Activated T-cell treated with anti-CD3 and anti-CD28 coated beads, Interleukin-2, amount 50 U/mL, for 72 hours (primary cell): ENCODE data around the gene ARG1. TPM values are rescaled to one million over a fixed set of nuclear protein-coding genes. Genes with fewer than 3 reads are reported as not detected.

Experiments used
- ATAC-seq, 2 donors: fragments of 150-1000 bp; cut with Tn5 transposase; replicated peaks in 1 of 2; 2 replicates each; pipeline ENCODE4 v1.10.0; 2021; ENCODE audit warnings: moderate library complexity in 2 of 2, mild to moderate bottlenecking in 1 of 2
- DNase-seq, 2 donors: peaks; one replicate each; pipeline ENCODE4 v3.0.0; 2021 to 2022; ENCODE audit warnings: mixed read lengths in 1 of 2
- H3K27ac Mint-ChIP-seq: one replicate; pipeline ENCODE4 v1.8.0; 2022; ENCODE audit warnings: mild to moderate bottlenecking, moderate library complexity, mixed read lengths
- H3K27me3 Mint-ChIP-seq: one replicate; pipeline ENCODE4 v1.8.0; 2022; ENCODE audit warnings: low read depth, mixed read lengths
- H3K36me3 Mint-ChIP-seq, 2 donors: one replicate each; pipeline ENCODE4 v1.8.0; 2022; ENCODE audit warnings: mixed read lengths in 2 of 2, mild to moderate bottlenecking in 1 of 2; ENCODE audit not compliant: insufficient read depth in 2 of 2
- H3K4me1 Mint-ChIP-seq: one replicate; pipeline ENCODE4 v1.8.0; 2022; ENCODE audit warnings: low read depth, mixed read lengths
- H3K4me3 Mint-ChIP-seq, 2 donors: one replicate each; pipeline ENCODE4 v1.8.0; 2022; ENCODE audit warnings: mild to moderate bottlenecking in 2 of 2, mixed read lengths in 2 of 2, moderate library complexity in 2 of 2
- H3K9me3 Mint-ChIP-seq, 2 donors: one replicate each; pipeline ENCODE4 v1.8.0; 2022; ENCODE audit warnings: mixed read lengths in 2 of 2
- total RNA-seq, 2 donors: library from RNA; stranded (reverse); gene quantifications; one replicate each; pipeline ENCODE4 v1.2.3, GENCODE V29; 2022

Gene ARG1
- total RNA-seq, 2 donors from 2014 or later: not detected

DNA sequence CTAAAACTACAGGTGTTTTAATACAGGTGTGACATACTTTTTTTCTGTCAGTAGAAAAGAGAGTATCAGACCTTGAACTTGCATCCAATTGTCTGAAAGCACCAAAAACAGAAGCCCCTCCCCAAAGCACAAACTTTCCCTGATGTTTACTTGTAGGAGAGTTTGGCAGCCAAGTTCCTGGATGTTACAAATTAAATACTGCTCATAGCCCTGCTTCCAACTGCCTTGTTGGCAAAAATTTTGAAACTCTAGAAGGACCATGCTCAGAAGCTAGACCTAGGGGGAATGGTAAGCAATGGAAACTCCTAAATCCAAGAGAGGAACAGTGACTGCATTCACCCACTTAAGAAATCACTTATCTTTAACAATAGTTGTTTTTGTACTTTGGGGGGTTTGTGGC, 17.0 kb upstream of the ARG1 start:
- no peak overlapping the region for H3K27ac Mint-ChIP-seq
- no peaks in the 10 kb centered on the region for H3K36me3 Mint-ChIP-seq
- no peak overlapping the region for H3K4me3 Mint-ChIP-seq
- ATAC-seq (no peak), DNase-seq (no peak)
- no peaks in the 10 kb centered on the region for H3K4me1 Mint-ChIP-seq
- H3K9me3 Mint-ChIP-seq: peaks cover 0 to 1% of the 10 kb centered on the region in 2 donors
- H3K27me3 Mint-ChIP-seq: peaks cover 8% of the 10 kb centered on the region

DNA sequence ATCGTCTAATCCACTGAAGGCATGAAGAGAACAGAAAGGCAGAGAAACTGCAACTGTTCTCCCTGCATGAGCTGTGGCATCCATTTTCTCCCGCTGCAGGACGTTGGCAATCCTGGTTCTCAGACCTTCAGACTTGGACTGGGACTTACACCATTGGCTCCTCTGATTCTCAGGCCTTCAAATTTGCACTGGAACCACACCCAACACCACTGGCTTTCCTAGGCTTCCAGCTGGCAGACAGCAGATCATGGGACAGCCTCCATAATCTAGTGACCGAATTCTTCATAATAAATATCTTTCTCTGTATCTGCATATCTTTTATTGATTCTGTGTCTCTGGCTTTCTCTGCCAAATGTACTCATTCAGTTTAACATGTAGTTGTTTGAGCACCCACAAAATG, 14.1 kb upstream of the ARG1 start:
- ATAC-seq (no peak), DNase-seq (no peak)
- Mint-ChIP-seq H3K4me3 (no peak overlapping the region), H3K27ac (no peak overlapping the region), H3K4me1 (no peaks in the 10 kb centered on the region), H3K27me3 (peaks cover 3% of the 10 kb centered on the region), H3K36me3 (no peaks in the 10 kb centered on the region), H3K9me3 (peaks cover 0 to under 1% of the 10 kb centered on the region in 2 donors)

DNA sequence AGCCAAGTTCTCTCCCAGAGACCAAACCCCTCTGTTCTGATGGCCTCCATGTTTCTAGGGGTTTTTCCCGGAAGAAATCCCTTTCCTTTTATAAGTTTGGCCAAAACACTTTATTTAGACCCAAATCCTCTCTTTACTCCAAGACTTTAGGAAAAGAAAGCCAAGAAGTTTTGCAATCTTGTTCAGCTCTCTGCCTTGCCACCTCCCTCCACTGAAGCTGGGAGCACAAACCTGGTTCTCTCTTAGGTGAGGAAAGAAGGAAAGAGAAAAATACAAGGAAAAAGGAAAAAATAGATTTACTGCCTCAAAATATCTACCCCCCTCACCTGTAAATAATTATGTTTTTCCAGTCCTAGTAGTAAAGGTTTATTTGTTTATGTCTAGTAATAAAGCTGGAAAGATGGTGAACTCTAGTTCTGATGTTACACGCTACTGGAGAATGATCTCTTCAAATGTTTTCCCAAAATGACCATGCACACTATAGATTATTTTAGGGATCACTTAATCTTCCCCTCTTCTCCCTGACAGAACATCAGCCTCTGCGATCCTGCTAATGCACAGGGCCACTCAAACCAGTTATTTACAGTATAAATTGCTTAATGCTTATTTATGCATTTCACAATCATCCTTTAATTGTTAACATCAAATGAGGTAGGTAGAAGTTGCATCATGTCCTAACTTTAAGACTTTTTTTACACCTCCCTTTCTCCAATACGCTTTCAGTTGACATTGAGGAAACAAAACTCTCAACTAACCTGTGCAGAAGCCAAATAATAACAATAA, 10.9 kb upstream of the ARG1 start:
- Mint-ChIP-seq H3K4me3 (no peak overlapping the region), H3K36me3 (no peaks in the 10 kb centered on the region), H3K4me1 (no peaks in the 10 kb centered on the region), H3K27me3 (no peaks in the 10 kb centered on the region), H3K27ac (no peak overlapping the region), H3K9me3 (no peaks in the 10 kb centered on the region)
- no peak for DNase-seq
- no peak for ATAC-seq

DNA sequence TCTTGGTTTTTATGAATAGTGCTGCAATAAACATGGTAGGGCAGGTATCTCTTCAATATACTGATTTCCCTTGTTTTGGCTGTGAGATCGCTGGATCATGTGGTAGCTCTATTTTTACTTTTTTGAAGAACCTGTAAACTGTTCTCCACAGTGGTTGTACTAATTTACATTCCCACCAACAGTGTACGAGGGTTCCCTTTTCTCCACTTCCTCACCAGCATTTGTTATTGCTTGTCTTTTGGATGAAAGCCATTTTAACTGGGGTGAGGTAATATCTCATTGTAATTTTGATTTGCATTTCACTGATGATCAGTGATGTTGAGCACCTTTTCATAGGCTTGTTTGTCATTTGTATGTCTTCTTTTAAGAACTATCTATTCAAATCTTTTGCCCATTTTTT, 8.0 kb upstream of the ARG1 start:
- no peaks in the 10 kb centered on the region for H3K9me3 Mint-ChIP-seq

DNA sequence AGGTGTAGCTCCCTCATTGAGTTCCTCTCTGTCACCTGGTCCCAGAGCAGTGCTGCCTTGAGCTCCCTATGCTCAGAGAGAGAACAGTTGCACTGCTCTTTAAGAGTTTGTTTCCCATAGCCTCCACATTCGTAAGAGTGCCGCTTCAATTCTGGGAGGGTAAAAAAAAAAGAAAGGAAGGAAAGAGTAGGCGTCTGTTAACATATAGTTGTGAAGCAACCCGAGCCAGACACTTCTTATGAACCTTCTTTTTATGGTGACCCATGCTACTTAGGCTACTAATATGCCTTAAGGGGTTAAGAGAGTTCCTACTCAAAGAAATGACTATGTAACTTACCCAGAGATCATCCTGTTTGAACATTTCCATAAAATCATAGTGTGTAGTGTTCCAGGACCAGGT, 4.3 kb upstream of the ARG1 start:
- H3K27ac Mint-ChIP-seq: no peak overlapping the region
- no peak for DNase-seq
- ATAC-seq: no peak
- H3K4me1 Mint-ChIP-seq: peaks cover 6% of the 10 kb centered on the region
- no peak overlapping the region for H3K4me3 Mint-ChIP-seq
- H3K9me3 Mint-ChIP-seq: no peaks in the 10 kb centered on the region
- H3K36me3 Mint-ChIP-seq: no peaks in the 10 kb centered on the region
- no peaks in the 10 kb centered on the region for H3K27me3 Mint-ChIP-seq

More for the DNA sequence above, 8.0 kb upstream of the ARG1 start:
- DNase-seq (no peak), ATAC-seq (no peak)
- Mint-ChIP-seq H3K4me1 (peaks cover 6% of the 10 kb centered on the region), H3K27ac (no peak overlapping the region), H3K36me3 (no peaks in the 10 kb centered on the region), H3K4me3 (no peak overlapping the region), H3K27me3 (no peaks in the 10 kb centered on the region)

DNA sequence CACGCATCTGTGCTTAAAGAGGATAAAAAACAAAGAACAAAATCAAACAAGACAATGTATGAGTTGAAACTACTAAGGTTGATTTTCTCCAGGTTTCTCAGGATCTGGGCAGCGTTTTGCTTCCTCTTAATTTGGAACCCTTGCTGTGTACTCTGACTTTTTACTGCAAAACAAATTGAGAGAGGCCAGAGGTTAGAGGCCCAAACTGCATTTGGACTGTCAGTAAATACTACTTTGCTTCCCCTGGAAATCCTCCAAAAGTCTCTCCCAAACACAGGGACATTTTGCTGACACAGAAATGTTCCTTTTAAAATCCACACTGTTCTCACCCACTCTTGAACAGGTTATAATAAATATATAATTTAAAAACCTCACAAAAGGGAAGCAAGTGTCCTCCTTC, 1.1 kb downstream of the ARG1 start:
- peaks cover 2 to 3% of the 10 kb centered on the region in 2 donors for H3K36me3 Mint-ChIP-seq
- no peak for DNase-seq

DNA sequence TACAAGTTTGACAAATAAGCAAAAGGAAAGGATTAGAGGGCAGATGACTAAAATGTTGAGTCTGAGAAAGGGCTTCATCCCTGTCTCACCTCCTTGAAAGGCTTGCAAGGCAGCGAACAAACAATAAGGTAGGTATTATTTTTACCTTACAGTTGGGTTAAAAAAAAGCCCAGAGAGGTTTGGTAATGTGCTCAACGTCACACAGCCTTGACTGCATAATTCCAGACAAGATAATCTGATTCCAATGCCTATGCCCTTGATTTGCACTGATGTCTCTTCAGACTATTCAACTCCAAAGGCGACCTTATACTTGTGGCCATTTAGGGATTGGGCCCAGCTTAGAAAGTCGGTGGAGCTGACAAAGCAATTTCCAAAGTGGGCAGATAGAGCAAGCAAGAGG, 1.7 kb downstream of the ARG1 start:
- H3K36me3 Mint-ChIP-seq: peaks cover 2 to 3% of the 10 kb centered on the region in 2 donors
- no peak overlapping the region for H3K4me3 Mint-ChIP-seq
- H3K27me3 Mint-ChIP-seq: no peaks in the 10 kb centered on the region
- no peaks in the 10 kb centered on the region for H3K9me3 Mint-ChIP-seq
- H3K27ac Mint-ChIP-seq: no peak overlapping the region
- H3K4me1 Mint-ChIP-seq: no peaks in the 10 kb centered on the region
- ATAC-seq (no peak), DNase-seq (no peak)

More for the DNA sequence above, 1.1 kb downstream of the ARG1 start:
- no peaks in the 10 kb centered on the region for H3K9me3 Mint-ChIP-seq
- no peaks in the 10 kb centered on the region for H3K27me3 Mint-ChIP-seq
- ATAC-seq: no peak
- no peaks in the 10 kb centered on the region for H3K4me1 Mint-ChIP-seq
- H3K4me3 Mint-ChIP-seq: no peak overlapping the region
- H3K27ac Mint-ChIP-seq: no peak overlapping the region

DNA sequence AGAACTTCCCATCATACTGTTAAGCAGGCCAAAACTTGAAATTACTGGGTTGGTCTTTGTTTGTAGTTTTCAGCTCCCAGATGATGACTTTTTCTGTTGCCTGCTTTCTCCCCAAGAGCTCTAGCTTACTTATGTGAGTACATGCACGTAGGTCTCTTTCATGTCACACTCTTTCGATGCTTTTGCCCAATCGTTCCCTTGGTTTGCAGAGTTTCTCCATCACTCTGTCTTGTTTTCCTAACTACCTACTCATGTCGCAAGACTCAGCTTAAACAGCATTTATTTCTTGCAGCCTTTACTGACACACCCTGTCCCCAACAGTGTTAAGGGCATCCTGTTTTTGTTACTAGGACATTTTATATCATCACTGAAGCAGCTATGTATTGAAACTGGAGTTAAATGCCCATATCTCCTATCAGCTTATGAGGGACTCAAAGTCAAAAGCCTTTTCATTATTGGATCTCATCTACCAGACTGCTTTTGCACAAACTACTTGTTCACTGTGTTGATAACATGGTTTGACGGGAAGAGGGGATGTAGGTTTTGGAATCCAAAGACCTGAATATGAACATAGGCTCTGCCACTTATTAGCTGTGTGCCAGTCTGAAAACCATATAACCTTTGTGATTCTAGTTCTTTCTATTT, 2.9 kb downstream of the ARG1 start:
- Mint-ChIP-seq H3K4me1 (no peaks in the 10 kb centered on the region), H3K27me3 (no peaks in the 10 kb centered on the region), H3K4me3 (no peak overlapping the region), H3K9me3 (no peaks in the 10 kb centered on the region), H3K36me3 (peaks cover 2 to 3% of the 10 kb centered on the region in 2 donors), H3K27ac (no peak overlapping the region)
- DNase-seq: no peak
- ATAC-seq: no peak

DNA sequence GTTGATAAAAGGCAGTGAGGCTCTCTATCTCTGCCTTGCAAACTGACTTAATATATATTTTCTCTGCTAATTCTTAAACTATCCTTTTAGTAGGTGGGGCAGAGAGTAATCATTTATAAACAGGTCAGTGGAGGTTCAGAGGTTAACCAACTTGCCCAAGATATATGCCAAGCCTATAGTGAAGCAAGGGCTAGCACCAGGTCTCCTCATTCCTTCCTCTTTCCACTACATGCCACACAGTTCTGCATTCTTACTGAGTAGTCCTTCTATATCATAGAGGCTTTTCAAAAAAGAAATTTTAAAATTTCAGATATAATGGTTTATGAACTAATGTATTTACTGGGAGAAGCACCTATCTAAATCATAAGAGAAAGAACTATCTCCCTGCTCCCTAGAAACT, 8.5 kb downstream of the ARG1 start:
- ATAC-seq: no peak
- Mint-ChIP-seq H3K27me3 (no peaks in the 10 kb centered on the region), H3K4me1 (no peaks in the 10 kb centered on the region), H3K9me3 (no peaks in the 10 kb centered on the region), H3K36me3 (peaks cover 4 to 7% of the 10 kb centered on the region in 2 donors), H3K27ac (no peak overlapping the region), H3K4me3 (no peak overlapping the region)
- no peak for DNase-seq

DNA sequence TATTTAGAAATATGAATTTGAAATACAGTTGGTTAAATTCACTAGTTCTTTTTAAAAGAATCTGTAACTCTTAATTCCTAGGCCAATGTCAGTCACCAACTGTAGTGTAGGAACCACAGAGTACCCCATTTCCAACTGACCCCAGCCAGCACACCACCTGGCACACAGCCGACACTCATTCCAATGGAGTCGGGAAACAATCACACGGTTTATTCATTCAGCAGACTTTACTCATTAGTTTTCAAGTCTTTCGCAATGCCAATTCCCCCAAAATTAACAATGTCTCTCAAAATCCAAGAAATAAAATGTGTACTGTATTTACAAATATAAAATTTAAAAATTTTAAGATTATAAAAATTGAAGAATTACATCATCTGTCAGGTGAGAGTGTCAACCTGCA, 13.5 kb downstream of the ARG1 start:
- H3K4me1 Mint-ChIP-seq: no peaks in the 10 kb centered on the region
- no peak overlapping the region for H3K4me3 Mint-ChIP-seq
- ATAC-seq: no peak
- no peaks in the 10 kb centered on the region for H3K9me3 Mint-ChIP-seq
- no peak for DNase-seq
- no peak overlapping the region for H3K27ac Mint-ChIP-seq
- H3K36me3 Mint-ChIP-seq: peaks cover 5 to 25% of the 10 kb centered on the region in 2 donors
- H3K27me3 Mint-ChIP-seq: no peaks in the 10 kb centered on the region

DNA sequence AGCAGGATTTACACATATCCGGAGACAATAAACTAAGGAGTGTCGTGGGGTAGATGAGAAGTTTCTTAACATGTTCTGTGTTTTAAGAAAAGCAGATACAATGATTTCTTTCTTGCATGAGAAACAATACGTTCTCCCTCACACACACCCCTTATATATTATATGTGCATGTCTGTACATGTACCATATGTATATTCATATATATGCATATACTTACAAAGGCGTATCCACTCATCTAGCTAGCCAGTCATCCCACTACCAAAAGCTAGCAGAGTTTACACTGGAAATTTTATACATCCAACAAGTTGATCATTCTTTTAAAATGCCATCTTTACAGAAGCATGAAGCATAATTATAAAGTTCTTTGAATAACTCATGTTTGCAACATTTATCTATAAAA, 14.9 kb downstream of the ARG1 start:
- Mint-ChIP-seq H3K9me3 (no peaks in the 10 kb centered on the region), H3K4me1 (no peaks in the 10 kb centered on the region), H3K27me3 (no peaks in the 10 kb centered on the region), H3K4me3 (no peak overlapping the region), H3K27ac (no peak overlapping the region), H3K36me3 (peaks cover 4 to 32% of the 10 kb centered on the region in 2 donors)
- ATAC-seq (no peak), DNase-seq (no peak)

DNA sequence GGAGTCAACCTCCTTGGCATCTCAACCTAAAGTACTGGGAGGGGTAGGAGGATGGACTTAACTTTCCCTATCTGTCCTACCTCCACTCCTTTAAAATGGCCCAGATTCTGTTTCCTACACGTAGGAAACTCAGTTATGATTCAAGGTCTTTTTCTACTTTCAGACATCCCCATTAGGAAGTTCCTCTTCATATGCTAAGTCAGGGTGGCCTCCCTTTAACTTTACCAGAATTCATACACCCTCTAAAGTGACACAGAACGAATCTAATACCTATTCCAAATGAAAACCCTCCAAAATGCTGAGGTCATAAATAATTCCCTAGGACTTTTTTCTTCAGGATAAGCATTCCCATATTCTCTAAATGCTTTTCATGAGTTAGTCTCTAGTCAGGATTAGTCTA, 15.6 kb downstream of the ARG1 start:
- Mint-ChIP-seq H3K27ac (peak overlapping the region; percentile 69), H3K9me3 (no peaks in the 10 kb centered on the region), H3K27me3 (no peaks in the 10 kb centered on the region), H3K4me1 (no peaks in the 10 kb centered on the region), H3K36me3 (peaks cover 5 to 32% of the 10 kb centered on the region in 2 donors), H3K4me3 (no peak overlapping the region)
- ATAC-seq: no peak
- DNase-seq: no peak

DNA sequence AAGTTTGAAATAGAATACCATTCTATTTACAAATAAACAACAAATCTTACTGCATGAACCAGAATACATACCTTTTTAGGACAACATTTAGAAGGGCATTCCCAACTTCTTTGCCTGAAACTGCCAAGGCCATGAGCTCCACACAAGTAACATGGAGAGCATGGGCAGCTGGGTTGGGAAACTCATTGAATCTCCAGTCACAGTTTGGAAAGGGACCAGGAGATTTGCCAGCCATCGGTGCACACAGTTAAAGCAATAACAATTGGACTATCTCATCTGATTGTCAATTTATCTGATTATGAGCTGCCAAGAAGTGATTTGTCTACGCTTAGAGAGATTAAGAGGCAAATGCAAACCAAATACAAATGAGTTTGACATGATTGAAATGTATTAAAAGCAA, 19.9 kb downstream of the ARG1 start:
- H3K36me3 Mint-ChIP-seq: peaks cover 7 to 35% of the 10 kb centered on the region in 2 donors
- H3K9me3 Mint-ChIP-seq: no peaks in the 10 kb centered on the region
- ATAC-seq (no peak), DNase-seq (no peak)
- no peaks in the 10 kb centered on the region for H3K4me1 Mint-ChIP-seq
- no peaks in the 10 kb centered on the region for H3K27me3 Mint-ChIP-seq
- no peak overlapping the region for H3K4me3 Mint-ChIP-seq
- no peak overlapping the region for H3K27ac Mint-ChIP-seq

DNA sequence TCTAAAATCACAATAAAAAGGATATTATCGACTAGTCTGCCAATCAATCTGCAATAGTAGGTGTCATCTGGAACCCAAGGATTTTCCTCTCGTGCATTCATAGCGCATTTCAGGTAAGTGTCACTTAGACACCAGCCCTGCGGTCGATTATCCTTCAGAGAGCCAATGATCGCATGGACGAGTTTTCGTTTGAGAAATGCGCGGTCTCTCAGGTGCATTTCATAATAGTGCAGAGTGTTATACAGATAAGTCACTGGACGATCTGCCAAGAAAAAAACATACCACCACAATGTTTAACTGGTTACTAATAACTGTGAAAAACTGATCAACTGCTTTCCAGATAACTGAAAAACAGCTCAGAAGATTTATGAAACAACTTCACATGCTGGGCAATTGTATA, 21.0 kb downstream of the ARG1 start:
- Mint-ChIP-seq H3K27me3 (no peaks in the 10 kb centered on the region), H3K27ac (no peak overlapping the region), H3K9me3 (no peaks in the 10 kb centered on the region), H3K4me3 (no peak overlapping the region), H3K4me1 (no peaks in the 10 kb centered on the region), H3K36me3 (peaks cover 6 to 28% of the 10 kb centered on the region in 2 donors)
- DNase-seq (no peak), ATAC-seq (no peak)
